CMK (cell line): ENCODE measurements around the gene UFD1.

Experiments
- DNase-seq: peaks from one replicate; pipeline ENCODE4 v3.0.0-alpha.2; 2010; ENCODE audit warnings: low read depth

UFD1 gene, protein sequence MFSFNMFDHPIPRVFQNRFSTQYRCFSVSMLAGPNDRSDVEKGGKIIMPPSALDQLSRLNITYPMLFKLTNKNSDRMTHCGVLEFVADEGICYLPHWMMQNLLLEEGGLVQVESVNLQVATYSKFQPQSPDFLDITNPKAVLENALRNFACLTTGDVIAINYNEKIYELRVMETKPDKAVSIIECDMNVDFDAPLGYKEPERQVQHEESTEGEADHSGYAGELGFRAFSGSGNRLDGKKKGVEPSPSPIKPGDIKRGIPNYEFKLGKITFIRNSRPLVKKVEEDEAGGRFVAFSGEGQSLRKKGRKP

DNA sequence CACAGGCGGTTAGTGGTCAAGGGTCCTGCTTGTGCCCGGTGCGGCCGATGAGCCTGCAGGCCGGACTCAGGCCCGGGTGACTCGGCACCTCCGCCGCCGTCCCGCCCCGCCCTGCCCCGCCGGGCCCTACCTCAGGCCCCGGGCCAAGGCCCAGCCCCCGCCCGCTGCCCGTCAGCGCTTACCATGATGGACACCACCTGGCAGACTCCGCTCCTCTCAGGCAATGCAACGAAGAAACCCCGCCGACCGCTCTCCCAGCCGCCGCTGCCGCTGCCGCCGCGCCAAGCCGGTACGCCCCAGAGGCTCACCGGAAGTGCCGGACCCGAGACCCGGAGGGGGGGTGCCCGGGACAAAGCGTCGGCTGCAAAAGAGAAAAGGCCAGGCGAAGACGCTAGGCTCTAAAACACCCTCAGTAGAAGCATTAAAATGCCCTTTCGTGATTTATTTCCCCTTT is at the start of gene UFD1:
Gene UFD1 (minus strand): TSS at position 293 of the 454 bp plus-strand sequence. CDS start 108 bp downstream, at position 185.
- DNase-seq = peak; percentile 51

DNA sequence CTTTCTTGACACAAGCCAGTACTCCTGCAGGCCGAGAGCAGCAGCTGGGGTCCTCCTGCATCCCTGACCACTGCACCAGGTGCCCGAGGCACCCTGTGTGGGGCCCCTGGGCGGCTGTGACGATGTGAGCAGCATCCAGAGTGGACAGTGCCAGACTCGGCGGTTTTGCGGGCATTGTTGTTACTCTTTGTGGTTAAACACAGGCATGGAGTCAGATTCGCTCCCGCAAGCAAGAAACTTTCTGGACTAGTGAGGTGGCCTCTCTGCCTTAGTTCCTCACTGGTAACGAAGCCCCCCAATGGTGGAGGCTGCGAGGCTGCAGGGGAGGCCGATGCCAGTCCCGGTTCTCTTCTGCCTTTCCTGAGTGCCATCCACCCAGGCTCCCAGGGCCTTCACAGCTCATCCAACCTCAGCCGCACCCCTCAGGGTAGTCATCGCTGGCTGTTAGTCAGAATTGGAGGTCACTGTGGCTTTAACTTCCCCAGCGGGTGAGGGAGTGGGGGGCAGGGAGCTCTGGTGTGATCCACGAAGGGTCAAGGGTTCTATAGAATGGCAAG is 48.9 kb upstream of the UFD1 start:
- DNase-seq = no peak

DNA sequence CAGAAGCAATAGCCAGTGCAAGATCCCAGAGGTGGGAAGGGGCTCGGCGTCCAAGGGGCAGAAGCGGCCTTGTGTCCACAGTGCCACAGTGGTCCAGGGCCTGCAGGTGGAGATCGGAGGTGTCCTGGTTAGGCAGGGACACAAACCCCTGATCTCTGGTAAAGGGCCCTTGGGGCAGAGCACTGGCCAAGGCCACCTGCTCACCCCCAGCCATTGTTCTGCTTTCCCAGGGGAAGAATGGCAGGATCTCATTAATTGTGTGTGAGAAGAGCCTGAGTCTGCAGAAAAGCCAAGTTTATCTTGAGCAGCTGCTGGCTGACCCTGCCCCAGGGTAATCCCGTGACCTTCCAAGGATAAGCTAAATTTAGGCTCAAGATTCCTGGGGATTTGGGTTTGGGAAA is 48.3 kb upstream of the UFD1 start:
- DNase-seq = no peak

DNA sequence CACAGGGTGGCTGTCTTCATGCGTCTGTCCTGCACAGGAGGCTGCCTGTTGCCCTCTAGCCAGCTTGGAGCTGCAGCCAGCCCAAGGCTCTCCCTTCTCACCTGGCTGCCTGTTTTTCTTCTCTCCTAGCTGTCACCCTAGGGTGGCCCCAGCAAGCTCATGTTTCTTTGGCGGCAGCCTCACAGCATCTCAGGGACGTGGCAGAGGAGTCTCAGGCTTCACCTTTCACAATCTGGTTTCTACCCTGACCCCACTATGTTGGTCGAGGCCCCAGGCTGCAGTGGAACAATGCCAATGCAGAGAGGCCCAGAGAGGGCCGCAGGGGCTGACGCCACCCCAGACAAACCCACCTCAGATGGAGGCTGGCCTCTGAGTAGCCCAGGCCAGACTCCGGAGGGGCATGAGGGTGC is 47.7 kb upstream of the UFD1 start:
- DNase-seq = no peak

DNA sequence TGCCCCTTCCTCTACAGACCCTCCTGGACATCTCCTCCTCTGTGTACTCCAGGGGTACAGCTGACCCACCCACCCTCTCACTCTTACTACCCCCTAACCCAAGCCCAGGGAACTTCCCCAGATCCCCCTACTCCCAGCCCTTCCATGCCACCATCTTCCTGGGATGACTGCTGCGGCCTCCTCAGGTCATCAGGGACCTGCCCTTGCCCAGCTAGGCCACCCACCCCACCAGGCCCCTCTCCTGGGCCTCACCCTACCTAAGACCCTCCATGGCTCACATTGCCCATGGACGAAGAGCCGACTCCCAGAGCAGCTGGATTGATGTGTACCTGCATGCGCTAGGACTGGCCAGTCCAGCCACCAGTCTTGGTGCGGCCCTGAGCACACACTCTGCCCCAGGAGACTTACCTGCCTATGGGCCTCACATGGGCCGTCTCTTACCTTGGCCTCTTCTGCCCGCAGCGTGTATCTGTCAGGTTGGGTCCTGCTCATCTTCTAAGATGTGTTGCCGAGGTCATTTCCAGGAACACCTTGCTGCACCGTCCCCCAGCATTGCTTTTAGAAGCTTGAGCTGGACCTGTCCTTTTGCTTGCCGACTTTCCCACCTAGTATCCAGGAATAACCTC is 47.2 kb upstream of the UFD1 start:
- no peak for DNase-seq

DNA sequence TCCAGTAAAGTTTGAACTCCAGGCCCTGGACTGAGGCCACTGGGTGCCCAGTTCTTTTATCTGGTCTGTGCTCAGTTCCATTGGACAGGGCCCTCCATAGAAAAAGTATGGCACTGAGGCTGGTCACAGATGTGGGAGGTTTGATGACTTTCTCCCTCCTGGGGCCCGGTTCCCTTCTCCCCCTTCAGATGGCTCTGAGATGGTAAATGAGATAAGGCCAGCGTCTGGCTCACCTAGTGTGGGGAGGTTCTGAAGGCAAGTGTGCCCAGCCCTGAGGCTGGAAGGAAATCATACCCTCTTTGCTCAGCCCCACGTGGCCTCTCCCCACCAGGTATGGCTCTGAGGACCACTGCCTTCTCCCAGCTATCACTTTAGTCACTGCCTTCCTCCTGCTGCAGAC is 46.7 kb upstream of the UFD1 start:
- no peak for DNase-seq

DNA sequence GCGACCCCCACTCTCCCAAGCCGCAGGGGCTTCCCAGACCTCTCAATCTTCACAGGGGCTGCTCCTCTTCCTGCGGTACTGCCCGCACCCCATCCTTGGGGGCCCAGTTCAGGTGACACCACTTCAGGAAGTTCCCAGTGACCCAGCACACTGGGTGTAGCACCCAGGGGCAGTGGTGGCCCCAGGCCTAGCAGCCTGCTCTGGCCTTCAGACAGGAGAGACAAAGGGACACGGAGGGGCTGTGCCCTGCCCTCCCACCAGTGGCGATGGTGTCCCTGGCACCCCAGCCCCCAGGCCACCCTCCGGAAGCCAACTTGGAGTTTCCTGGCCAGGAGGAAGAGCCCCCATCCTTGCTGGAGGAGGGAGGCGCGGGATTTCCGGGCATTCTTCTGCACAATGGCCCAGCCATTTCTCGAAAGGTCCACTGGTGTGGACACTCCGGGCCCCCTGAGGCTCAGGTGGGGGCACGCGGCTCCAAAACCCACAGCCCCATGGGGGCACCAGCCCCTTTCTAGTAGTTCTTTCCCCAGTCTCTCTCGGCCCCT is 46.2 kb upstream of the UFD1 start:
- no peak for DNase-seq

DNA sequence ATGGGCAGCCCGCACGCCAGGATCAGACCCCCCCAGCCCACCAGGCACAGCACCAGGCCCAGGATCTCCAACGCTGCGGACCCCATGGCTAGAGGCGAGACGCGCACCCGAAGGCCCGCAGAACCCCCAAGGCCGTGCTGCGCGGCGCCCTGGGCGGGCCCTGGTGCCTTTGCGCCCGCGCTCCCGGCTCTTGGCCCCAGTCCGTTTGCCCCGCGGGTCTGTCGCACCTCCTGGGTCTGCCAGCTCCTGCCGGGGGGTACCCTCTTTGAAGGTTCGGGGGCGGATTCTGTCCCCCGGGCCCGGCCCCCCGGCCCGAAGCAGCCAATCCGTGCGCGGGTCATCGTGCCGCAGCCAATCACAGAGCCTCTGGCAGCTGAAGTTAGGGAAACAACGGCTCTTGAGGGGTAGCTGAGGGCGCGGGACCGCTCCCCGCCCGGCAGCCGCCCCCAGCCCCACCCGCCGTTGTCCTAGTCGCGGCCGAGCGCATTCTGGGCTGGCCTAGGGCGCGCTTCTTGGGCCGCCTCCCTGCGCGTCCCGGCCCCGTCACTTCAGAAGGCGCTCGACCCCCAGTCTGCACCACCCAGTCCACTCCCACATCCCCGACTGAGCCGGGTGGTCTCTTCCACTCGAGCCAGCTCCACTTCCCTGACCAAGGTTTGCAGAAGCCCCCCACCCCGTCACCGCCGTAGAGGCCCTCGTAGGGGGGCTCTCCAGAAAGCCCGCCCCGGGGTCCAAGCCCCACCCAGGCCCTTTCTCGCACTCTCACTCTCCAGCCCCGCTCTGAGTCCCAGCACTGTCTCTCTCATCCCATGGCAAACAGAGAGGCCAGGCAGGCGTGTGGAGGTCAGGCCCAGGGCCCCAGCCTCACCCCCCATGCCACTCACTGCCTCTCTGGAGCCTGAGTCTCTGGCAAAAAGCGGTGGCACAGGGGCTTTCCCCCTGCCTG is 45.5 kb upstream of the UFD1 start, which contains the start of gene CLDN5:
Gene CLDN5 (minus strand): TSS at position 241 of the 946 bp plus-strand sequence. CDS start 155 bp downstream, at position 86.
- DNase-seq = no peak

DNA sequence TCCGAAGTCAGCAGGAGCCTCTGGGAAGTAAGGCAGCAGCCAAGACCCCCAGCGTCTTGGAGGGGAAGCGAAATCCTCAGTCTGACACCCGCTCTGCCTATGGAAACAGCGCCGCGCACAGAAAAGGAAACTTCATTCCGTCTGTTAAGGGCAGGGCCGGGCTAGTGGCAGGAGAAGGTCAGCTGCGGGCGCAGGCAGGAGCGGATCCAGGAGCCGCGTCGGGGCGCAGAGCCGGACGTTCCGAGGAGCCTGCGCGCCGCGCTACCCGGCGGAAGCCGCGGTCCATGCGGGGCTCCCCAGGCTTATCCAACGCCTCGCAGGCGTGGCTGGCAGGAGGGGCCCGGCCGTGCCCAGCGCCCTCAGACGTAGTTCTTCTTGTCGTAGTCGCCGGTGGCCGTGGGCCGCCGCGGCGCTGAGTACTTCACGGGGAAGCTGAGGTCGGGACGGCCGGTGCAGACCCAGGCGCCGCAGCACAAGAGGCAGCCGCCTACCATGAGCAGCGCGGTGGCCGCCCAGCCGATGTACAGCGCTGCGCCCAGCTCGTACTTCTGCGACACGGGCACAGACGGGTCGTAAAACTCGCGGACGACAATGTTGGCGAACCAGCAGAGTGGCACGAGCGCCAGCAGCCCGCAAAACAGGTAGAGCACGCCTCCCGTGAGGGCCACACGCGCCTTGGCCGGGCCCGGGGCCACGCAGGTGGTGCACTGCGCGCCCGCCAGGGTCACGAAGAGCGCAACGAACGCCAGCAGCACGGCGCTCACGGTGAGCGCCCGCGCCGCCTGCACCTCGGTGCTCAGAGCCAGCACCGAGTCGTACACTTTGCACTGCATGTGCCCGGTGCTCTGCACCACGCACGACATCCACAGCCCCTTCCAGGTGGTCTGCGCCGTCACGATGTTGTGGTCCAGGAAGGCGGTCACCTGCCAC is 44.5 kb upstream of the UFD1 start:
- DNase-seq = no peak

DNA sequence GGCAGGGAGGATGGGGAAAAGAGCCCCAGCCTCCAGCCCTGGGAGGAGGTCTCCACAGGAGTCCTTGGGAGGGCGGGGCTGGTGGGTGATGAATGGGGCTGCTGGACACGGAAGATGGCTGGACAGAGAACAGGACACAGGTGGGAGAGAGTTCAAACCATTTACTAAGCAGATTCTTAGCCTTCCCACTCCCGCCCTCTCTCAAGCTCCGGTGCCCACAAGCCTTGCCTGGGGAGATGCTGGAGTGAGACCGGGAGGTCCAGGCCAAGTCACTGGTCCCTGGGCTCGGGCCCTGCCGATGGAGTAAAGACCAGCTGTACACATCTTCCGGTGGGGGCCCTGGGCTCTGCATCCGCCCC is 43.9 kb upstream of the UFD1 start:
- no peak for DNase-seq

DNA sequence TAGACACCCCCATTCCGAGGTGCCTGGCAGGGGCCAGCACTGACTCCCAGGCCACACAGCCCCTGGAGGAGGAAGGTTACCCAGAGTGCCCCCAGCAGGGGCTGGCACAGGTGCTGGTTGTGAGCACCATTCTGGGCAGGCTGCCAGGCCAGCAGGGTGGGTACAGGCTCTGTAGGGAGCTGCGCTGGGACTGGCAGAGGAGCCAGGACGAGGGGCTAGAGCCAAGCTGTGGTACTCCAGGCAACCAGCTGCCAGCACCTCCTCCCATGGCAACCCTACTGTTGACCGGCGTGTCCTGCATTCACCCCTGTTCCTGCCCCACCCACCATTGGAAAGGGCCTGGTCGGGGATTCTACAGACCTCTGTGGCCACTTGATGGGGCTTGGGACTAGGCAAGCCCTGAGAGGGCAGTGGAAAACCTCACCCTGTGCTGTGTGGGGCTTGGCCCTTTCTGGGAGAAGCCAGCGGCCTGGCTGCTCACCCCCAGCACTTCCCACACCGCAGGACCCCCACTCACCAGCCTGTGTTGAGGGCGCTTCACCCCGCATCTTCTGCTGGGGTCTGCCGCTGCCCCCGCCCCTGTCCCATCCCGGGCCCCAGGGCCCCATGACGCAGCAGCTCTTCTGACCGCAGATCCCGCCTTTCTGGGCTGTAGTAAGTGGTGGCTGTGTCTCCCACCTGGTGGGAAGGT is 43.3 kb upstream of the UFD1 start:
- no peak for DNase-seq

DNA sequence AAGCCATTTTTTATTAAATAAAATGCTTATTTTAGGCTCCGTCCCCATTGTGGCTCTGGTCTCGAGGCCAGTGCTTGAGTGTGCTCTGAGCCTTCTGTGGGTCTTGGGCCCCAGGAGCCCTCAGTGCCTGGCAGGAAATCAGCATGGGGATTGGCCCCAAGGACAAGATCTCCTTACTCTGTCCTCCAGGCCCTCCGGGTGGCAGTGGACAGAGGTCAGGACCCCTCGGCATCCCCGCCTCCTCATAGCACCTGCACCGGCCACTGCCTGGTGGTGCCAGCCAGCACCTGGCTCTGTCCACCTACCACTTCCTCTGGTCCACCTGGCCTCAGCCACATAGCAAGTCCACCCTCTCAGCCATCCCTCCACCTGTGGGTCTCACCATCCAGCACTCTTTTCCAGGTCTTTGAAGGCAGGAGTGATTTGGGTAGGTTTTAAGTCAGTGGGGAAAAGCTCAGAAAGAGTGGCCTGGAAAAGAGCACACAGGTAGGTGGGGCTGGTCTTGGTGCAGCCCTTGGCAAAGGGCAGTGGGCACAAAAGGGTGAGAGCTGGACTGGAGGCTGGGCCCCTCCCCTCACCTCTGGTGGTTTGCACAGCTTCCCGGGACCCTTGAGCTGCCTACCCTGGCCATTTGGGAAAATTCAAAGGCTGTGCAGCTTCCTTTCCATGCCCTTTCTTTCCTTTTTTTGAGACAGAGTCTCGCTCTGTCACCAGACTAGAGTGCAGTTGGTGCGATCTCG is 41.7 kb upstream of the UFD1 start:
- DNase-seq = no peak

DNA sequence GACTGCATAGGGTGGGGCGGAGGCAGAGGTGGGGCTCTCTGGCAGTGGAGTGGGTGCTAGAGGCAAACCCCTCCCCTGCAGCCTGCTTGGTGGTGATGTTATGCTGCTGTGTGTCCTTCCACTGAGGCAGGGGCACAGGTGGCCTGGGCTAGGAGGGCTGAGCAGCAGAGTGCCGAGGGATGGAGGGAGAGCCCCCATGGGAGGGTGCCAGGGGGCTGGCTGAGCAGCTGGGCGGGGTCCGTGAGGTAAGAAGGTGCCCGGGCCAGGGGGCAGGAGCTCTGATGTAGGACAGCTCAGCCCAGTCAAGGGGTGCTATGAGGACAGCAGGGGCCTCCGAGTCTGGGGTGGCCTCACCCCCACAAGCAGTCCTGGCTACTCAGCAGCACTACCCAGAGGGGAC is 41.0 kb upstream of the UFD1 start:
- no peak for DNase-seq

DNA sequence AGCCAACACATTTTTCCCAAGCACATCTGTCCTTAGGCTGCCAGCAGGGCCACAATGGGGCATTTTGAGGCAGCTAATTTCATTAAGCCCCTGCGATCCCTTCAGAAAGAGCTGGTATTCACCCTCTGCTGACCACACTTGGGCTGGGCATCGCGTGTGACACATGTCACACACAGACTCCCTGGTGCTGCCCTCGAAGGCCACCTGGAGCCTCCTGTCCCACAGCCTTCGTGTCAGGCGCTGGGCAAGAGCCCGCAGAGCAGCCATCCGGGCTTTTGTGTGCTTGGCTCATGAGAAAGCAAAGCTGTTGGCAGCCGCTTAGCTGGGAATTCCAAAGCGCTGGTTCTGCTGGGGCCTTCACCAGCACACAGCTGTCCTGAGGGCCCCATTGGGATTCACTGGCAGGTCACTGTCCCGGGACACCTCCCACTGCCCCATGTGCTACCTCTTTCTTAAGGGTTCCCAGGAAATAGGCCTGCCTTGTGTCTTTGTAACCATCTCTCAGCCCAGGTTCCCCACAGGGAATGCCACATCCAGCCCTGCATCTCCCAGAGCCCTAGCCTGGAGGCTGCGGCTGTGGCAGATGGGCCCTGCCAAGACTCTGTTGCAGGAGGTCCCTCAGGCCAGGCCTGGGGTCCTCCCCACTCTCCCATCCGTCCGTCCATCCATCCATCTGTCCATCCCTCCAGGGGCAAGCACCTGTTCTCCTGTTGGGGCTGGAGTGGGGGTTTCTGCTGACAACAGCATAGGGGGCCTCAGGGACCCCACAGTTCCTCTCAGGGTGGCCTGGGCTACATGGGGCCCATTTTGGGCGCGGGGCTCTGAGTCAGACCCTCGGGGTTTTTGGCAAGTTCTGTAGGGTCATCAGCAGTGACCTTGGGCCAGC is 40.3 kb upstream of the UFD1 start:
- no peak for DNase-seq

DNA sequence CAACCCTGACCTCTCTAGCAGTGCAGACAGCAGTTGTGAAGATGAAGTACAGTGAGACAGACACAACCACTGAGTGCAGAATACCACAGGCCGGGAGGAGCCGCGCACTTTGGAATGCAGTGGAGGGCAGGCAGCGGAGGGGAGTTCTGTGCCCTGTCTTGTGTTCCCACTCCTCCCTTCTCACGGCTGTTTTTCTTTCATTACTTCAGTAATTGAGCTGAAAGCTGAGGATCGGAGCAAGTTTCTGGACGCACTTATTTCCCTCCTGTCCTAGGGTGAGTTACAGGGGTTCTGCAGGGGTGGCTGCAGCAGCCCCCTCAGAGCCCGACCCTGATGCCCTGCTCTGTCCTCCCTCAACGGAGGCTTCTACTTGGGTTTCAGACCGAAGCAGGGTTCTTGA is 39.6 kb upstream of the UFD1 start:
- DNase-seq = no peak

DNA sequence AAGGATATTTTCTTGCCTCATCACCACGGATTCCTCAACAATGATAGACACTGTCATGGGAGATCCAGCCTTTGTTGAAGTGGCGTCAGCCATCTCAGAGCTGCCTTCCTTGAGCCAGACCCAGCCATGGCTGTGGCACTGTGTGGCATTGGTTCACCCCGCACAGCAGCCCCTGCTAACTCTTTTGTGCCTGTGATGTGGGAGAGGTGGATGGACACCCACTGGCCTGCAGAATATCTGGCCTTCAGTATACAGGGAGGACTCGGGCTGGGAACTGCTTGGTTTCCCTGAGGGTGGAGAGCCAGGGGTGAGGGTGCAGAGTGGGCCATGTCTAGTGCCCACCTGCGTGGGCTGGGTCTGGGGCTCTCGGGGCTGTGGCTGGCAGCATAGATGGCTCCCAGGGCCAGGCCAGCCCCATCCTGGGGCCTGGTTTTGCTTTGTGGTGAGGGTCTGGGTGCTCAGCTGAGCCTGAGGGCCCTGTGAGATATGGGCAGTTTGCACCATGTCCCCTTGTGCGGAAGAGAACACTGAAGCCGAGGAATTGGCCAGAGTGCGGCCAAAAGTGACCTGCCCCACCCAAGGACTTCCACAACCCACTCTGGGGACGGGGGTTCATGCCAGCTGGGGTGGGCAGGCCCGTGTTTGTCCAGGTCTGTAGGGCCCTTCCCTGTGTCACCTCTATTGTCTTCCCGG is 39.1 kb upstream of the UFD1 start:
- DNase-seq = no peak

DNA sequence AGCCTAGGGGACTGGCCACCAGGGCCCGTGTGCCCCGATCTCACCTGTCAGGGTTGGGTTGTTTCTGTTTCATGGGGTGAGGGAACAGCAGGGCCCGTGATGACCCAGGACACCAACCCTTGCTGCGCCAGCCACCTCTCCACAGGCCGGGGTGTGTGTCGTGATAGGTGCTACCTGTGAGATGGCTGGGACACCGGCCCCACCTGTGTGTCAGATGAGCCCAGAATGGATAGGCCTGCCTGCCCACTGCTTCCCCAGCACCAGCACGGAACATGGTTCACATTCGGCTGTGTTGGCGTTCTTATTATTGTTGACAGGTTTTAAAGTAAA is 38.1 kb upstream of the UFD1 start:
- no peak for DNase-seq
